Activated B cell treated with CpG ODN at 0.5 μM for 24 hours (primary cell): ENCODE results near the gene GAL3ST2. TPM values are rescaled to one million over a fixed set of nuclear protein-coding genes. Genes with fewer than 3 reads are reported as not detected.

Experiments
- ATAC-seq: fragments of 200-7000 bp; cut with Tn5 transposase; one replicate; pipeline ENCODE4 v1.10.0; 2021; ENCODE audit warnings: low read depth, mild to moderate bottlenecking, moderate library complexity
- CTCF ChIA-PET: fragments of 350-600 bp; sonication (Branson Sonifier 250); formaldehyde crosslinking; loops from one replicate; lab custom pipeline; 2021; ENCODE audit warnings: antibody characterized with exemption; lab: Charles Lee
- POLR2A ChIA-PET: fragments of 350-600 bp; sonication (Branson Sonifier 250); formaldehyde crosslinking; loops from one replicate; lab custom pipeline; 2021; ENCODE audit warnings: antibody characterized with exemption; lab: Charles Lee
- DNase-seq: peaks from one replicate; pipeline ENCODE4 v3.0.0; 2022
- H3K27ac Mint-ChIP-seq: one replicate; pipeline ENCODE4 v1.8.0; 2020; ENCODE audit warnings: mixed read lengths
- H3K27me3 Mint-ChIP-seq: one replicate; pipeline ENCODE4 v1.8.0; 2021; ENCODE audit warnings: mixed read lengths
- H3K36me3 Mint-ChIP-seq: one replicate; pipeline ENCODE4 v1.8.0; 2021; ENCODE audit warnings: low read depth, mixed read lengths
- H3K4me1 Mint-ChIP-seq: one replicate; pipeline ENCODE4 v1.8.0; 2021; ENCODE audit warnings: mixed read lengths
- H3K4me3 Mint-ChIP-seq: one replicate; pipeline ENCODE4 v1.8.0; 2020; ENCODE audit warnings: mild to moderate bottlenecking, mixed read lengths
- H3K9me3 Mint-ChIP-seq: one replicate; pipeline ENCODE4 v1.8.0; 2020; ENCODE audit warnings: mixed read lengths
- CTCF ChIP-seq: fragments of 200-600 bp; IDR thresholded peaks from one replicate; pipeline ENCODE4 v1.8.0; 2022; ENCODE audit warnings: antibody characterized with exemption, mild to moderate bottlenecking
- intact Hi-C: fragments of 100-400 bp; cut with micrococcal nuclease; formaldehyde crosslinking; loops from one replicate; pipeline ENCODE4 v1.15.1; 2024
- total RNA-seq: library from RNA; stranded (reverse); gene quantifications from 2 replicates; pipeline ENCODE4 v1.2.3, GENCODE V29; 2022

GAL3ST2 gene
- total RNA-seq, 1 donor from 2014 or later = not detected

- H3K27ac Mint-ChIP-seq = no peak overlapping the region
- DNase-seq (no peak), ATAC-seq (no peak)
- ChIA-PET CTCF (interaction anchor here (1.2 kb wide), 1 partner anchor 41 kb away, joined by 3 read pairs; no protein-coding TSS in a partner anchor), POLR2A (no interaction called here)
- peaks cover under 1% of the 10 kb centered on the region for H3K4me1 Mint-ChIP-seq
- H3K27me3 Mint-ChIP-seq = peaks cover 12% of the 10 kb centered on the region
- no peak overlapping the region for H3K4me3 Mint-ChIP-seq
- no peak for TF ChIP-seq CTCF
- peaks cover 6% of the 10 kb centered on the region for H3K9me3 Mint-ChIP-seq
- no peaks in the 10 kb centered on the region for H3K36me3 Mint-ChIP-seq
- intact Hi-C loops = no loop called here
Measured at GRCh38 chr2:241837197-241837965, 60.8 kb downstream of the GAL3ST2 start.

GRCh38 chr2:241841181-241842066, 64.8 kb downstream of the GAL3ST2 start:
- Mint-ChIP-seq H3K36me3 (no peaks in the 10 kb centered on the region), H3K27me3 (peaks cover 1% of the 10 kb centered on the region), H3K4me3 (peak overlapping the region; percentile 2), H3K9me3 (no peaks in the 10 kb centered on the region), H3K27ac (no peak overlapping the region), H3K4me1 (peaks cover 30% of the 10 kb centered on the region)
- ChIA-PET CTCF (no interaction called here), POLR2A (interaction anchor here (0.6 to 1.1 kb wide), 2 partner anchors 25 to 230 kb away, joined by 3 to 9 read pairs; no protein-coding TSS in a partner anchor)
- ATAC-seq (no peak), DNase-seq (no peak)
- intact Hi-C loops = loop anchor here (2.0 to 5.0 kb wide), 2 partner anchors 39 kb away; no protein-coding TSS in a partner anchor
- no peak for TF ChIP-seq CTCF

GRCh38 chr2:241842067-241842415, 65.4 kb downstream of the GAL3ST2 start:
- Mint-ChIP-seq H3K9me3 (no peaks in the 10 kb centered on the region), H3K36me3 (no peaks in the 10 kb centered on the region), H3K27me3 (no peaks in the 10 kb centered on the region), H3K4me1 (peaks cover 30% of the 10 kb centered on the region), H3K27ac (no peak overlapping the region), H3K4me3 (no peak overlapping the region)
- TF ChIP-seq CTCF = no peak
- intact Hi-C loops = loop anchor here (2.0 to 5.0 kb wide), 2 partner anchors 39 to 40 kb away; no protein-coding TSS in a partner anchor
- POLR2A ChIA-PET = interaction anchor here (1.1 kb wide), 1 partner anchor 25 kb away, joined by 3 read pairs; no protein-coding TSS in a partner anchor
- DNase-seq (no peak), ATAC-seq (no peak)
- CTCF ChIA-PET = no interaction called here

- peaks cover 30% of the 10 kb centered on the region for H3K4me1 Mint-ChIP-seq
- POLR2A ChIA-PET = interaction anchor here (2.8 kb wide), 1 partner anchor 141 kb away, joined by 13 read pairs; the partner anchor contains the start of gene ING5
- CTCF ChIA-PET = no interaction called here
Measured at GRCh38 chr2:241842620-241843211, 66.1 kb downstream of the GAL3ST2 start.

More at GRCh38 chr2:241842620-241843211, 66.1 kb downstream of the GAL3ST2 start:
- no peak for TF ChIP-seq CTCF
- no peaks in the 10 kb centered on the region for H3K9me3 Mint-ChIP-seq
- H3K4me3 Mint-ChIP-seq = peak overlapping the region; percentile 76
- peak overlapping the region; percentile 75 for H3K27ac Mint-ChIP-seq
- H3K36me3 Mint-ChIP-seq = no peaks in the 10 kb centered on the region
- intact Hi-C loops = loop anchor here (2.0 to 5.0 kb wide), 2 partner anchors 38 to 40 kb away; no protein-coding TSS in a partner anchor
- ATAC-seq = peak; percentile 30
- DNase-seq = peak; percentile 48
- no peaks in the 10 kb centered on the region for H3K27me3 Mint-ChIP-seq
